Tibial nerve (tissue), 4 donors: ENCODE results near the gene C22orf42.

Experiments
- CTCF ChIP-seq, 5 experiments: fragments of 200-600 bp in 3 of 5; fragments of 450-650 bp in 2 of 5; sonication (generic) in 3 of 5; IDR thresholded peaks; one replicate each; pipeline ENCODE4 v1.5.1; 2016 to 2019; ENCODE audit warnings: antibody characterized with exemption in 5 of 5, mild to moderate bottlenecking in 3 of 5, moderate library complexity in 2 of 5
- EP300 ChIP-seq, 2 donors: sonication (generic); formaldehyde crosslinking; IDR thresholded peaks; one replicate each; pipeline ENCODE4 v1.6.1; 2017; ENCODE audit warnings: antibody characterized with exemption in 2 of 2, mild to moderate bottlenecking in 1 of 2

GRCh38 chr22:32100711-32101110 is 58.4 kb downstream of the C22orf42 start:
- no peak for TF ChIP-seq CTCF (IDR thresholded peaks at IDR 0.05)
- no peak for TF ChIP-seq EP300 (IDR thresholded peaks at IDR 0.05)
